Aorta (tissue), 5 donors: Measurements from ENCODE around the gene SEC14L2. TPM values are rescaled to one million over a fixed set of nuclear protein-coding genes. Genes with fewer than 3 reads are reported as not detected.
A peak's percentile ranks its signal among the peaks of the same experiment; 100 is the strongest.

Source experiments
- ATAC-seq: fragments of 200-7000 bp; cut with Tn5 transposase; one replicate; pipeline ENCODE4 v1.9.1; 2022; ENCODE audit warnings: moderate library complexity; ENCODE audit not compliant: low FRiP score
- DNase-seq, 2 donors: peaks; one replicate each; pipeline ENCODE4 v3.0.0-alpha.2; 2020
- H3K27ac ChIP-seq, 2 donors: one replicate each; pipeline ENCODE4 v1.5.1; 2013; ENCODE audit warnings: low read length in 2 of 2, mild to moderate bottlenecking in 2 of 2, moderate library complexity in 2 of 2, control low read depth in 1 of 2, inconsistent platforms in 1 of 2, low read depth in 1 of 2
- H3K27me3 ChIP-seq, 2 donors: one replicate each; pipeline ENCODE4 v1.6.1; 2013; ENCODE audit warnings: control low read depth in 1 of 2, low read length in 1 of 2, mild to moderate bottlenecking in 1 of 2, moderate library complexity in 1 of 2; ENCODE audit not compliant: insufficient read depth in 2 of 2, control insufficient read depth in 1 of 2
- H3K36me3 ChIP-seq, 2 donors: one replicate each; pipeline ENCODE4 v1.6.1; 2013; ENCODE audit warnings: control low read depth in 1 of 2, low read length in 1 of 2, mild to moderate bottlenecking in 1 of 2; ENCODE audit not compliant: insufficient read depth in 2 of 2, control insufficient read depth in 1 of 2
- H3K4me1 ChIP-seq, 2 donors: one replicate each; pipeline ENCODE4 v1.6.1; 2013; ENCODE audit warnings: low read length in 2 of 2, control low read depth in 1 of 2, mild to moderate bottlenecking in 1 of 2, moderate library complexity in 1 of 2; ENCODE audit not compliant: insufficient read depth in 2 of 2, control insufficient read depth in 1 of 2
- H3K4me3 ChIP-seq, 2 donors: one replicate each; pipeline ENCODE4 v1.5.1; 2013; ENCODE audit warnings: low read length in 2 of 2, control low read depth in 1 of 2, mild to moderate bottlenecking in 1 of 2
- H3K9me3 ChIP-seq: one replicate; pipeline ENCODE4 v1.6.1; 2013; ENCODE audit warnings: mild to moderate bottlenecking, low read length; ENCODE audit not compliant: control insufficient read depth
- WGBS, 2 donors: extraction: QIAGEN DNeasy Blood & Tissue Kit; methylation state at CpG; one replicate each; pipeline ENCODE4 v1.1.7; 2013; 5-methylcytosine and 5-hydroxymethylcytosine counted together
- intact Hi-C, 2 donors: fragments of 100-400 bp; cut with DNase I; formaldehyde crosslinking; loops; one replicate each; pipeline versions ENCODE4 v1.14.2 to v1.15.0; 2022
- polyA plus RNA-seq, 2 donors: library from polyadenylated mRNA; stranded (reverse); fragments of 200-250 nt; gene quantifications; one replicate each; pipeline ENCODE4 v1.2.3, GENCODE V29; 2013
- total RNA-seq, 2 donors: library from RNA; stranded (reverse); fragmentation: NEBNext Ultra II Directional; extraction: Animal tissue kit (Norgen Biotek cat#: 25700); gene quantifications; one replicate each; pipeline ENCODE4 v1.2.1, GENCODE V29; 2021
- donor health status: healthy with polysubstance abuse.
- donor health status: Bipolar disorder and iron deficiency.
- donor health status: DM: no; HTN: no; CAD: no.
- donor health status: DM: no; HTN: no; CAD: no.
- donor health status: DM: yes; HTN: yes; CAD: no.

The SEC14L2 gene
- total and polyA plus RNA-seq, 4 donors = 11.8 to 14.7 (median 13.0) TPM

GRCh38 chr22:30371981-30372380 is 24.8 kb upstream of the SEC14L2 start:
- H3K4me1 ChIP-seq = no peaks in the 10 kb centered on the region
- H3K36me3 ChIP-seq = no peaks in the 10 kb centered on the region
- 83 to 88% methylated on average over 13 of the region's 13 CpGs for WGBS, 2 donors
- DNase-seq (no peak), ATAC-seq (no peak)
- H3K4me3 ChIP-seq = no peak overlapping the region
- intact Hi-C loops = no loop called here
- H3K27me3 ChIP-seq = no peaks in the 10 kb centered on the region
- H3K27ac ChIP-seq = no peak overlapping the region
- H3K9me3 ChIP-seq = no peaks in the 10 kb centered on the region

DNA sequence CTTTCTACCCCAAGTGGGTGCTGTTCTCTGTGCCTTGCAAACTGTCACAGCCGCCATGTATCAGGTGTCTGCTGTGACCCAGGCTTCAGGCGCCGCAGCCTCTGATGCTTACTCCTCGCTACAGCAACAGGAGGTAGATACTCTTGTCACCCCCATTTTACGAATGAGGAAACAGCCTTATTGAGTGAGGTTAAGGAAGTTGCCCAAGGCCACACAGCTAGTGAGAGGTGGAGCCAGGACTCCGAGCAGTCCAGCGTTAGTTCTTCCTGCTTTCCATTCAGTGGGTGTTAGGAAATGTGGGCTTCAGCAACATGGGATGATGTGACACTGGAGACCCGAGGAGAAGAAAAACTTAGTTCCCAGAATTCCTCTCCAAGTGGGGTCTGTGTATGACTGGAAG is 23.9 kb upstream of the SEC14L2 start:
- H3K9me3 ChIP-seq = no peaks in the 10 kb centered on the region
- no peaks in the 10 kb centered on the region for H3K27me3 ChIP-seq
- no peak overlapping the region for H3K27ac ChIP-seq
- DNase-seq (no peak), ATAC-seq (no peak)
- H3K36me3 ChIP-seq = no peaks in the 10 kb centered on the region
- intact Hi-C loops = no loop called here
- no peak overlapping the region for H3K4me3 ChIP-seq
- H3K4me1 ChIP-seq = no peaks in the 10 kb centered on the region
- WGBS, 2 donors = 77 to 79% methylated on average over 8 of the region's 8 CpGs

GRCh38 chr22:30373331-30374325 is 23.2 kb upstream of the SEC14L2 start:
- Histone ChIP-seq H3K36me3 (no peaks in the 10 kb centered on the region), H3K27me3 (no peaks in the 10 kb centered on the region), H3K4me3 (no peak overlapping the region), H3K9me3 (no peaks in the 10 kb centered on the region), H3K4me1 (no peaks in the 10 kb centered on the region), H3K27ac (no peak overlapping the region)
- ATAC-seq (peak; percentile 15), DNase-seq (no peak)
- 86 to 88% methylated on average over 33 of the region's 33 CpGs for WGBS, 2 donors
- intact Hi-C loops = no loop called here

DNA sequence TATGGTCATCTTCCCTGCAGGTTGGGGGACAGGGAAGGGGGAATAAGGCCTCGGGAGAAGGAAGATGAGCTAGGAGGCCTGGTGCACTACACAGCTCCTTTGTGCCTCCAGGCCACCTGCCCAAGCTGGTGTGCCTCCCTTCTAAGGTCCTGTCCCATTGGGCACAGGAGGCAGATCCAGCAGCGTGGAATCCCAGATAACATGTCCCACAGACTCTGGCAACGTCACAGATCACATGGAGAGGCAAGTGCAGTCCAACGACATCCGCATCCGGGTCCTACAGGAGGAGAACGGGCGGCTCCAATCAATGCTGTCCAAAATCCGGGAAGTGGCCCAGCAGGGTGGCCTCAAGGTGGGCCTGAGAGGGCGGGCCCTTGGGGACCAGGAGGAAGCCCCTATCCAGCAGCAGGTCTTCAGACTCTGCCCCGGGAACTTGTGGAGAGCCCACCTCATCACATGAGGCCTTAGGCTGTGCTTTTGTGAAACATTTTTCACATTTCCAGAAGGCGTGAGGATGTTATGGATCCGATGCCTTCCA is 21.4 kb upstream of the SEC14L2 start:
- Histone ChIP-seq H3K9me3 (no peaks in the 10 kb centered on the region), H3K4me1 (no peaks in the 10 kb centered on the region), H3K4me3 (no peak overlapping the region), H3K36me3 (no peaks in the 10 kb centered on the region), H3K27me3 (no peaks in the 10 kb centered on the region), H3K27ac (no peak overlapping the region)
- DNase-seq (no peak), ATAC-seq (no peak)
- 92% methylated on average over 13 of the region's 13 CpGs for WGBS, 2 donors
- intact Hi-C loops = loop anchor here in 1 of 2 donors (5.0 kb wide), 1 partner anchor 93 kb away; no protein-coding TSS in a partner anchor

DNA sequence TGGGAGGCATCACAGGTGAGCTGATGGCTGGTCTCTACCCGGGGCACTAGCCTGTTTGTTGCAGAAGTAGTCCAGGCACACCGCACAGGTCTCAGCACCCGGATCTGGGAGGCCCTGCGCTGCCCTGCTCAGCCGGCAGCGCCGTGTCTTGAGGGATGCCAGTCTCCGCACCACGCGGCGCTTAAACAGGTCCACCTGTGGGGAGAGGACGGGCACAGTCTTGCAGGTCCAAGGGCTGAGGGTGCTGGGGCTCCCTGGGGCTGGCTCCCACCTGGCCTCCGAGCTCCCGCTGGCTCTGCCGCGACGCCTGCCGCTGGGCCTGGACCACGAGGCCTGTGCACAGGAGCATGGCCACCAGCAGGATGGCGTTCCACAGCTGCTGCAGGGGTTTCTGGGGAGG is 16.8 kb upstream of the SEC14L2 start:
- Histone ChIP-seq H3K4me3 (no peak overlapping the region), H3K9me3 (no peaks in the 10 kb centered on the region), H3K27me3 (no peaks in the 10 kb centered on the region), H3K36me3 (no peaks in the 10 kb centered on the region), H3K4me1 (no peaks in the 10 kb centered on the region), H3K27ac (no peak overlapping the region)
- WGBS, 2 donors = 92 to 95% methylated on average over 19 to 20 of the region's 20 CpGs
- no peak for ATAC-seq
- no peak for DNase-seq
- intact Hi-C loops = no loop called here

DNA sequence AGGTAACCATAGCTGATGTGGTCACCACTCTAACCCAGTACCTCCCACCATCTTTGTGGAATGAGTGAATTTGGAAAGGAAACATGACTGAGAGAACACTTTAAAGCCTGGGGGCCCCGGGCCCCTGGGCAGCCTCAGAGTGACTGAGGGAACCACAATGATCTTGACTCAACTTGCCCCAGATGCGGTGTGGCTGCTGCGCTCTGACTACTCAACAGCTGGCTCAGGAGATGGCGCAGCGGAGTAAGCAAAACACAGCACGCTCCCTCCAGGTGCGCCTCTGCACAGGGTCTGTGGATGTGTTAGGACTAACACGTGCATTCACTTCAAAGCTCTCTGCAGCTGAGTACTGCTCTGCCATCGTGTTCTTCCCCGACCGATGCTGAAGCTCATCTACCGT is 15.6 kb upstream of the SEC14L2 start:
- no peak for DNase-seq
- no peaks in the 10 kb centered on the region for H3K36me3 ChIP-seq
- H3K9me3 ChIP-seq = no peaks in the 10 kb centered on the region
- H3K27ac ChIP-seq = no peak overlapping the region
- no peaks in the 10 kb centered on the region for H3K4me1 ChIP-seq
- no peaks in the 10 kb centered on the region for H3K27me3 ChIP-seq
- ATAC-seq = no peak
- no peak overlapping the region for H3K4me3 ChIP-seq
- WGBS, 2 donors = 85 to 92% methylated on average over 12 of the region's 12 CpGs
- intact Hi-C loops = no loop called here

GRCh38 chr22:30382340-30382739 is 14.5 kb upstream of the SEC14L2 start:
- ATAC-seq (no peak), DNase-seq (no peak)
- H3K4me1 ChIP-seq = no peaks in the 10 kb centered on the region
- H3K4me3 ChIP-seq = no peak overlapping the region
- H3K27ac ChIP-seq = no peak overlapping the region
- intact Hi-C loops = no loop called here
- H3K9me3 ChIP-seq = no peaks in the 10 kb centered on the region
- 90 to 95% methylated on average over 5 of the region's 5 CpGs for WGBS, 2 donors
- no peaks in the 10 kb centered on the region for H3K27me3 ChIP-seq
- no peaks in the 10 kb centered on the region for H3K36me3 ChIP-seq

DNA sequence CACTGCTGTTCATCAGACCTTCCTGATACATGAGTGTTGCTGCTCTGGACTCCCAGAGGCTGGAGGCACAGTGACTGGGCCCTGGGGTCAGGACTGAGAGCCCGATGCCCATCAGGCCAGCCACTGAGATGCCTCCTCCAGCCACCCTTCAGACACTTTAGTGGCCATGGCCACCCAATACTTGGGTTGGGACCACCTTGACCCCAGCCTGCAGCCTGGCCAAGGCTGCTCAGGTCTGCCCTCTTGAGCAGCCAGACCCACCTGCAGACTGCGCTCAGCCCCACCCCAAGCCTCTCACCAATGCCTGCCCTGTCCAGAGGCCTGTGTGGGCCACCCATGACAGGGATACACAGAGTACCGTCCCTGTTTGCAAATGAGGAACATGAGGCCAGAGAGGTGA is 13.8 kb upstream of the SEC14L2 start:
- Histone ChIP-seq H3K4me1 (no peaks in the 10 kb centered on the region), H3K27ac (no peak overlapping the region), H3K4me3 (no peak overlapping the region), H3K9me3 (no peaks in the 10 kb centered on the region), H3K27me3 (no peaks in the 10 kb centered on the region), H3K36me3 (no peaks in the 10 kb centered on the region)
- DNase-seq (no peak), ATAC-seq (no peak)
- 62 to 86% methylated on average over 3 of the region's 3 CpGs for WGBS, 2 donors
- intact Hi-C loops = no loop called here

GRCh38 chr22:30385942-30386341 is 10.9 kb upstream of the SEC14L2 start:
- Histone ChIP-seq H3K36me3 (no peaks in the 10 kb centered on the region), H3K27me3 (no peaks in the 10 kb centered on the region), H3K4me3 (no peak overlapping the region), H3K27ac (no peak overlapping the region), H3K4me1 (no peaks in the 10 kb centered on the region), H3K9me3 (no peaks in the 10 kb centered on the region)
- no peak for DNase-seq
- ATAC-seq = no peak
- WGBS, 2 donors = 90 to 92% methylated on average over 10 of the region's 10 CpGs
- intact Hi-C loops = loop anchor here (2.0 kb wide), 4 partner anchors 29 to 277 kb away; partner anchors contain the start of genes CASTOR1 (in 1 of the 2), CCDC157 (in 1 of the 2) and SF3A1 (in 1 of the 2)
